Measurements from ENCODE around the gene CORO6.
A peak's percentile ranks its signal among the peaks of the same experiment; 100 is the strongest.

Gene CORO6

GRCh38 chr17:29622337-29623282 is at the start of gene CORO6:
Gene CORO6 (minus strand): TSS chr17:29622912. CDS start chr17:29621421, 1,491 bp downstream.
- peaks cover 40% of the 10 kb centered on the region for H3K27me3 ChIP-seq (ENCODE audit: insufficient read depth, insufficient read length)
- TF ChIP-seq YY1 (IDR thresholded peaks at IDR 0.05; ENCODE audit: insufficient read depth, insufficient read length) (no peak), SUZ12 (IDR thresholded peaks at IDR 0.05; ENCODE audit: extremely low read depth, insufficient read depth, insufficient read length) (no peak), ZNF274 (IDR thresholded peaks at IDR 0.05; ENCODE audit: low read depth, low read length) (no peak)
- peak within 1 kb of the TSS; percentile 90 for H3K9ac ChIP-seq (ENCODE audit: insufficient read length, low read depth)
- no peaks in the 10 kb centered on the region for H3K36me3 ChIP-seq (ENCODE audit: insufficient read depth, insufficient read length, low read length)
- DNase-seq (ENCODE audit: low read depth, low spot score): peak; percentile 48
- 0 out of 2 replicates have a peak, but pooled peaks cover under 1% of the 10 kb centered on the region for H3K9me3 ChIP-seq (ENCODE audit: insufficient read depth, low read length)
- peak within 1 kb of the TSS; percentile 49 for H3K4me3 ChIP-seq (ENCODE audit: insufficient read length, low read depth)
- peaks cover 24% of the 10 kb centered on the region for H3K4me1 ChIP-seq (ENCODE audit: insufficient read depth, insufficient read length)

GRCh38 chr17:29671661-29672060 is 48.9 kb upstream of the CORO6 start:
- no peaks in the 10 kb centered on the region for H3K27me3 ChIP-seq (ENCODE audit: insufficient read depth, insufficient read length)
- TF ChIP-seq ZNF274 (IDR thresholded peaks at IDR 0.05; ENCODE audit: low read depth, low read length): no peak
- no peak for TF ChIP-seq SUZ12 (IDR thresholded peaks at IDR 0.05; ENCODE audit: extremely low read depth, insufficient read depth, insufficient read length)
- no peak for TF ChIP-seq YY1 (IDR thresholded peaks at IDR 0.05; ENCODE audit: insufficient read depth, insufficient read length)
- H3K4me1 ChIP-seq (ENCODE audit: insufficient read depth, insufficient read length): no peaks in the 10 kb centered on the region
- H3K4me3 ChIP-seq (ENCODE audit: insufficient read length, low read depth): no peak overlapping the region
- H3K9me3 ChIP-seq (ENCODE audit: insufficient read depth, low read length): no peaks in the 10 kb centered on the region
- H3K36me3 ChIP-seq (ENCODE audit: insufficient read depth, insufficient read length, low read length): peaks cover 10% of the 10 kb centered on the region
- H3K9ac ChIP-seq (ENCODE audit: insufficient read length, low read depth): no peak overlapping the region
- no peak for DNase-seq (ENCODE audit: low read depth, low spot score)

GRCh38 chr17:29669266-29669665 is 46.6 kb upstream of the CORO6 start:
- H3K27me3 ChIP-seq (ENCODE audit: insufficient read depth, insufficient read length): no peaks in the 10 kb centered on the region
- TF ChIP-seq YY1 (IDR thresholded peaks at IDR 0.05; ENCODE audit: insufficient read depth, insufficient read length) (no peak), ZNF274 (IDR thresholded peaks at IDR 0.05; ENCODE audit: low read depth, low read length) (no peak), SUZ12 (IDR thresholded peaks at IDR 0.05; ENCODE audit: extremely low read depth, insufficient read depth, insufficient read length) (no peak)
- H3K36me3 ChIP-seq (ENCODE audit: insufficient read depth, insufficient read length, low read length): peaks cover 12% of the 10 kb centered on the region
- H3K9ac ChIP-seq (ENCODE audit: insufficient read length, low read depth): no peak overlapping the region
- no peak for DNase-seq (ENCODE audit: low read depth, low spot score)
- H3K4me3 ChIP-seq (ENCODE audit: insufficient read length, low read depth): no peak overlapping the region
- no peaks in the 10 kb centered on the region for H3K9me3 ChIP-seq (ENCODE audit: insufficient read depth, low read length)
- no peaks in the 10 kb centered on the region for H3K4me1 ChIP-seq (ENCODE audit: insufficient read depth, insufficient read length)

- no peaks in the 10 kb centered on the region for H3K4me1 ChIP-seq (ENCODE audit: insufficient read depth, insufficient read length)
- TF ChIP-seq YY1 (IDR thresholded peaks at IDR 0.05; ENCODE audit: insufficient read depth, insufficient read length): no peak
- peaks cover 12% of the 10 kb centered on the region for H3K36me3 ChIP-seq (ENCODE audit: insufficient read depth, insufficient read length, low read length)
These were observed 45.3 kb upstream of the CORO6 start for GRCh38 chr17:29667969-29668368.

GRCh38 chr17:29665481-29665810 is 42.7 kb upstream of the CORO6 start:
- H3K9ac ChIP-seq (ENCODE audit: insufficient read length, low read depth): no peak overlapping the region
- no peaks in the 10 kb centered on the region for H3K27me3 ChIP-seq (ENCODE audit: insufficient read depth, insufficient read length)
- TF ChIP-seq ZNF274 (IDR thresholded peaks at IDR 0.05; ENCODE audit: low read depth, low read length): no peak
- TF ChIP-seq YY1 (IDR thresholded peaks at IDR 0.05; ENCODE audit: insufficient read depth, insufficient read length): no peak
- TF ChIP-seq SUZ12 (IDR thresholded peaks at IDR 0.05; ENCODE audit: extremely low read depth, insufficient read depth, insufficient read length): no peak
- peaks cover 9% of the 10 kb centered on the region for H3K36me3 ChIP-seq (ENCODE audit: insufficient read depth, insufficient read length, low read length)
- no peaks in the 10 kb centered on the region for H3K9me3 ChIP-seq (ENCODE audit: insufficient read depth, low read length)
- H3K4me1 ChIP-seq (ENCODE audit: insufficient read depth, insufficient read length): no peaks in the 10 kb centered on the region
- H3K4me3 ChIP-seq (ENCODE audit: insufficient read length, low read depth): no peak overlapping the region
- no peak for DNase-seq (ENCODE audit: low read depth, low spot score)

More at GRCh38 chr17:29667969-29668368, 45.3 kb upstream of the CORO6 start:
- Histone ChIP-seq H3K4me3 (ENCODE audit: insufficient read length, low read depth) (no peak overlapping the region), H3K9me3 (ENCODE audit: insufficient read depth, low read length) (no peaks in the 10 kb centered on the region), H3K9ac (ENCODE audit: insufficient read length, low read depth) (no peak overlapping the region), H3K27me3 (ENCODE audit: insufficient read depth, insufficient read length) (no peaks in the 10 kb centered on the region)
- no peak for DNase-seq (ENCODE audit: low read depth, low spot score)

GRCh38 chr17:29664743-29665480 is 42.2 kb upstream of the CORO6 start:
- Histone ChIP-seq H3K9ac (ENCODE audit: insufficient read length, low read depth) (no peak overlapping the region), H3K9me3 (ENCODE audit: insufficient read depth, low read length) (no peaks in the 10 kb centered on the region), H3K36me3 (ENCODE audit: insufficient read depth, insufficient read length, low read length) (peaks cover 9% of the 10 kb centered on the region), H3K4me1 (ENCODE audit: insufficient read depth, insufficient read length) (no peaks in the 10 kb centered on the region), H3K27me3 (ENCODE audit: insufficient read depth, insufficient read length) (no peaks in the 10 kb centered on the region), H3K4me3 (ENCODE audit: insufficient read length, low read depth) (no peak overlapping the region)
- TF ChIP-seq YY1 (IDR thresholded peaks at IDR 0.05; ENCODE audit: insufficient read depth, insufficient read length) (no peak), ZNF274 (IDR thresholded peaks at IDR 0.05; ENCODE audit: low read depth, low read length) (no peak), SUZ12 (IDR thresholded peaks at IDR 0.05; ENCODE audit: extremely low read depth, insufficient read depth, insufficient read length) (no peak)
- no peak for DNase-seq (ENCODE audit: low read depth, low spot score)

- Histone ChIP-seq H3K36me3 (ENCODE audit: insufficient read depth, insufficient read length, low read length) (peaks cover 9% of the 10 kb centered on the region), H3K27me3 (ENCODE audit: insufficient read depth, insufficient read length) (no peaks in the 10 kb centered on the region), H3K9ac (ENCODE audit: insufficient read length, low read depth) (no peak overlapping the region), H3K4me3 (ENCODE audit: insufficient read length, low read depth) (no peak overlapping the region), H3K9me3 (ENCODE audit: insufficient read depth, low read length) (no peaks in the 10 kb centered on the region), H3K4me1 (ENCODE audit: insufficient read depth, insufficient read length) (no peaks in the 10 kb centered on the region)
- TF ChIP-seq SUZ12 (IDR thresholded peaks at IDR 0.05; ENCODE audit: extremely low read depth, insufficient read depth, insufficient read length) (no peak), ZNF274 (IDR thresholded peaks at IDR 0.05; ENCODE audit: low read depth, low read length) (no peak), YY1 (IDR thresholded peaks at IDR 0.05; ENCODE audit: insufficient read depth, insufficient read length) (no peak)
- DNase-seq (ENCODE audit: low read depth, low spot score): no peak
These were observed 40.4 kb upstream of the CORO6 start for GRCh38 chr17:29663155-29663554.

Measured in NT2/D1 (cell line).